Stomach (tissue), 9 donors: Measurements from ENCODE around the gene SFI1. TPM values are rescaled to one million over a fixed set of nuclear protein-coding genes. Genes with fewer than 3 reads are reported as not detected.

Source experiments
- DNase-seq, 2 donors: peaks; one replicate each; pipeline versions ENCODE4 v3.0.0 to v3.0.0-alpha.2; 2013 to 2019
- H3K27ac ChIP-seq, 5 donors: fragments of 200-600 bp in 4 of 5; sonication (generic) in 4 of 5; one replicate each; pipeline ENCODE4 v1.5.1; 2013 to 2019; ENCODE audit warnings: mild to moderate bottlenecking in 1 of 5, moderate library complexity in 1 of 5
- H3K27me3 ChIP-seq, 3 donors: fragments of 200-600 bp; sonication (generic); one replicate each; pipeline ENCODE4 v1.5.1; 2017 to 2019; ENCODE audit warnings: mixed run types in 1 of 3
- H3K36me3 ChIP-seq, 4 donors: fragments of 200-600 bp; sonication (generic); 1 replicate in 3 of 4; 2 replicates in 1 of 4; pipeline ENCODE4 v1.5.1; 2016 to 2019
- H3K4me1 ChIP-seq, 4 donors: fragments of 200-600 bp; sonication (generic); one replicate each; pipeline ENCODE4 v1.5.1; 2016 to 2019
- H3K4me3 ChIP-seq, 4 donors: fragments of 200-600 bp; sonication (generic) in 3 of 4; one replicate each; pipeline ENCODE4 v1.5.1; 2016 to 2019; ENCODE audit warnings: mild to moderate bottlenecking in 1 of 4
- H3K9me3 ChIP-seq, 4 donors: fragments of 200-600 bp; sonication (generic); one replicate each; pipeline ENCODE4 v1.5.1; 2016 to 2019
- CTCF ChIP-seq, 7 experiments: fragments of 450-650 bp in 4 of 7; fragments of 200-600 bp in 3 of 7; sonication (generic) in 3 of 7; IDR thresholded peaks; one replicate each; pipeline ENCODE4 v1.5.1; 2016 to 2019; ENCODE audit warnings: antibody characterized with exemption in 7 of 7, control low read depth in 2 of 7, mild to moderate bottlenecking in 1 of 7
- EP300 ChIP-seq: sonication (generic); formaldehyde crosslinking; IDR thresholded peaks from one replicate; pipeline ENCODE4 v1.6.1; 2017; ENCODE audit warnings: antibody characterized with exemption
- POLR2A ChIP-seq, 4 donors: fragments of 450-650 bp; IDR thresholded peaks; one replicate each; pipeline ENCODE4 v1.6.1; 2016; ENCODE audit warnings: antibody characterized with exemption in 4 of 4, control low read depth in 2 of 4, mild to moderate bottlenecking in 1 of 4, moderate library complexity in 1 of 4
- POLR2AphosphoS5 ChIP-seq, 3 donors: sonication (generic); formaldehyde crosslinking; IDR thresholded peaks; one replicate each; pipeline ENCODE4 v1.6.1; 2016; ENCODE audit warnings: antibody characterized with exemption in 3 of 3
- WGBS, 5 donors: extraction: QIAGEN DNeasy Blood & Tissue Kit in 3 of 5; methylation state at CpG; one replicate each; pipeline versions ENCODE4 v1.1.5 to v1.1.7; 2013 to 2018; 5-methylcytosine and 5-hydroxymethylcytosine counted together
- intact Hi-C: fragments of 100-400 bp; cut with DNase I; formaldehyde crosslinking; loops from one replicate; pipeline ENCODE4 v1.15.1; 2023; ENCODE audit warnings: low total_unique reads
- polyA plus RNA-seq, 3 donors: library from polyadenylated mRNA; stranded (reverse); fragments of 200-250 nt; gene quantifications; one replicate each; pipeline ENCODE4 v1.2.3, GENCODE V29; 2013
- total RNA-seq, 5 donors: library from RNA; depleted of rRNA; stranded (reverse); fragments of >200 nt; gene quantifications; one replicate each; pipeline versions ENCODE4 v1.1.0 to v1.2.3, GENCODE V29; 2014 to 2016
- donor health status: healthy with polysubstance abuse.
- donor health status: Bipolar disorder and iron deficiency.
- donor health status: healthy.

Gene SFI1
- total and polyA plus RNA-seq, 8 donors: 11.3 to 194 (median 30.1) TPM

- Histone ChIP-seq H3K4me3 (no peak overlapping the region), H3K27me3 (no peaks in the 10 kb centered on the region), H3K9me3 (no peaks in the 10 kb centered on the region), H3K36me3 (peaks cover 3 to 68% (median 63%) of the 10 kb centered on the region in 4 donors), H3K27ac (no peak overlapping the region), H3K4me1 (peaks cover 0 to 6% (median 2%) of the 10 kb centered on the region in 4 donors)
- intact Hi-C loops: no loop called here
- TF ChIP-seq POLR2AphosphoS5 (IDR thresholded peaks at IDR 0.05): no peak
- no peak for TF ChIP-seq CTCF (IDR thresholded peaks at IDR 0.05)
- TF ChIP-seq EP300: no peak
- no peak for TF ChIP-seq POLR2A (IDR thresholded peaks at IDR 0.05)
- WGBS, 5 donors: 80 to 90% (median 87%) methylated on average over 5 of the region's 5 CpGs
- DNase-seq: peak in 1 of 2 donors; percentile 24
Measured at GRCh38 chr22:31577711-31578110, 81.4 kb downstream of the SFI1 start.

- TF ChIP-seq POLR2AphosphoS5 (IDR thresholded peaks at IDR 0.05) (no peak), EP300 (no peak), POLR2A (IDR thresholded peaks at IDR 0.05) (no peak), CTCF (IDR thresholded peaks at IDR 0.05) (no peak)
- no peaks in the 10 kb centered on the region for H3K9me3 ChIP-seq
- H3K4me3 ChIP-seq: no peak overlapping the region
- peaks cover 0 to 66% (median 58%) of the 10 kb centered on the region in 4 donors for H3K36me3 ChIP-seq
- H3K4me1 ChIP-seq: peaks cover 0 to 6% (median 2%) of the 10 kb centered on the region in 4 donors
- H3K27ac ChIP-seq: no peak overlapping the region
- WGBS, 5 donors: 81 to 94% (median 90%) methylated on average over 5 of the region's 5 CpGs
- H3K27me3 ChIP-seq: no peaks in the 10 kb centered on the region
- intact Hi-C loops: no loop called here
- no peak for DNase-seq
Measured at GRCh38 chr22:31578171-31578570, 81.8 kb downstream of the SFI1 start.

DNA sequence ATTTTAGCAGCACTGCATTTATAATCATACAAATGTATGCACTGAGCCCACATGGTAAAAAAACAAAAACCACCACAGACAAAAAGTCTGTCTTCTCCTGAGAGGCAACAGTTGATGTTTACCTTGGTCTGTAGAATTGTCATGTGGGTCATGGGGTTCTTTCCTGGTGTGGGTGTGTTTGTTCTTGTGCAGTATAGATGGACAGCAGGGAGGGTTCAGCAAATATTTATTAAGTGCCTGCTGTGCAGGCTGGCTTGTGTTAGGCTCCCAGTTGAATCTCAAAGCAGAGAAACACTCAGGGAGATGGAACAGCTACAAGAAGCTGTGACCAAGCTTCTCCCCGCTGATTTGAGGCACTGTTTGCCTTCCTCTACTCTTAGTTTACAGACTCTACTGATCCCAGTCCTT, 83.5 kb downstream of the SFI1 start:
- Histone ChIP-seq H3K27ac (no peak overlapping the region), H3K4me1 (peaks cover 0 to 8% (median 2%) of the 10 kb centered on the region in 4 donors), H3K9me3 (no peaks in the 10 kb centered on the region), H3K36me3 (peaks cover 0 to 65% (median 54%) of the 10 kb centered on the region in 4 donors), H3K4me3 (no peak overlapping the region), H3K27me3 (no peaks in the 10 kb centered on the region)
- intact Hi-C loops: no loop called here
- TF ChIP-seq POLR2AphosphoS5 (IDR thresholded peaks at IDR 0.05): no peak
- TF ChIP-seq CTCF (IDR thresholded peaks at IDR 0.05): no peak
- TF ChIP-seq POLR2A (IDR thresholded peaks at IDR 0.05): no peak
- TF ChIP-seq EP300: no peak
- peak in 1 of 2 donors; percentile 43 for DNase-seq
- WGBS, 5 donors: 36 to 56% (median 47%) methylated on average over 1 of the region's 1 CpG

DNA sequence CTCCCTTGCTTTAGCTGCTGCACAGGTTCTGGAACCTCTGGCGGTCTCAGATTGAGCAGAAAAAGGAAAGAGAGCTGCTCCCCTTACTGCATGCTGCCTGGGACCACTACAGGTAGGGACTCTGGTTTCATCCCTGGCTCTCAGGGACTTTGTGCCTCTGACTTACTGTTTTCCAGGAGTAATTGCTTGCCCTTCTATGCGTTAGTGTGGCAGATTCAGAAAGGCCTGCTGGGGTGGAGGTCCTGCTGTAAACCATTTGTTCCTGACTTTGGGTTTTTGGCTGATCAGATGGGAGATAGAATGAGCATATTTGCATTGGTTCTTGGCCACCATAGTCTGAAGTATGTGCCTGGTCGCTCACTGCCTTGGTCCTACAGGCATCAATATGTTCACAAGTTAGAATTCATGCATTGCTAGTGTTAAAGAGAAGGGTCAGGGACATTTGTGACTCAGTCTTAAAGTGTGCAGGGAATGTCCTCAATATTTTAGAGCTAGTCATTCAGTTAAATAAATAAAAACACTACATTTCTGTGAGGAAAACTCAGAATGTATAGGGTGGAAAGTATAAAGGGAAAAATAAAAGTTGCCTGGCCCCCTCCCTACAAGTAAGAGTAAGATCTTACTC, 87.6 kb downstream of the SFI1 start:
- no peaks in the 10 kb centered on the region for H3K27me3 ChIP-seq
- 86 to 93% (median 87%) methylated on average over 3 of the region's 3 CpGs for WGBS, 5 donors
- H3K4me3 ChIP-seq: no peak overlapping the region
- H3K4me1 ChIP-seq: peaks cover 0 to 15% (median 2%) of the 10 kb centered on the region in 4 donors
- no peak overlapping the region for H3K27ac ChIP-seq
- H3K9me3 ChIP-seq: no peaks in the 10 kb centered on the region
- H3K36me3 ChIP-seq: peaks cover 9 to 63% (median 49%) of the 10 kb centered on the region in 4 donors
- intact Hi-C loops: no loop called here
- no peak for DNase-seq
- TF ChIP-seq EP300: no peak
- no peak for TF ChIP-seq CTCF (IDR thresholded peaks at IDR 0.05)
- TF ChIP-seq POLR2A (IDR thresholded peaks at IDR 0.05): no peak
- TF ChIP-seq POLR2AphosphoS5 (IDR thresholded peaks at IDR 0.05): no peak
